Posterior vena cava (tissue), 2 donors: ENCODE data around the gene PPTC7. TPM values are rescaled to one million over a fixed set of nuclear protein-coding genes. Genes with fewer than 3 reads are reported as not detected.
A peak's percentile ranks its signal among the peaks of the same experiment; 100 is the strongest.
"Not testable (repeated sequence)": the region's sequence is repeated elsewhere in the genome, so short reads cannot be mapped to it uniquely, and the experiment has no call there.

Experiments used
- DNase-seq: peaks from one replicate; pipeline ENCODE4 v3.0.0-alpha.2; 2020; ENCODE audit warnings: low spot score
- intact Hi-C, 2 donors: fragments of 100-400 bp; cut with DNase I; formaldehyde crosslinking; loops; one replicate each; pipeline versions ENCODE4 v1.14.1 to v1.14.2; 2022 to 2023
- total RNA-seq, 2 donors: library from RNA; stranded (reverse); fragmentation: NEBNext Ultra II Directional; extraction: Animal tissue kit (Norgen Biotek cat#: 25700); gene quantifications; one replicate each; pipeline ENCODE4 v1.2.1, GENCODE V29; 2021
- donor health status: DM: yes; HTN: yes; CAD: no.
- donor health status: DM: yes; HTN: yes; CAD: no.

The PPTC7 gene
- total RNA-seq, 2 donors from 2014 or later = 21.5 to 34.5 TPM

- DNase-seq = not testable (repeated sequence)
- intact Hi-C loops = loop anchor here in 1 of 2 donors (5.0 kb wide), 1 partner anchor 37 kb away; the partner anchor contains the start of gene PPTC7
Measured at GRCh38 chr12:110545259-110545658, 37.9 kb downstream of the PPTC7 start.

- intact Hi-C loops = no loop called here
- no peak for DNase-seq
Measured at GRCh38 chr12:110543965-110544364, 39.2 kb downstream of the PPTC7 start.

GRCh38 chr12:110543252-110543959 lies 39.7 kb downstream of the PPTC7 start:
- intact Hi-C loops = no loop called here
- DNase-seq = peak; percentile 91

GRCh38 chr12:110540048-110540447 lies 43.1 kb downstream of the PPTC7 start:
- intact Hi-C loops = no loop called here
- DNase-seq = no peak

- DNase-seq = no peak
- intact Hi-C loops = no loop called here
Measured at GRCh38 chr12:110538869-110539622, 44.1 kb downstream of the PPTC7 start.

- DNase-seq = no peak
- intact Hi-C loops = no loop called here
Measured at GRCh38 chr12:110537605-110538409, 45.3 kb downstream of the PPTC7 start.

- intact Hi-C loops = no loop called here
- no peak for DNase-seq
Measured at GRCh38 chr12:110536834-110537604, 46.1 kb downstream of the PPTC7 start.

GRCh38 chr12:110534811-110535210 lies 48.3 kb downstream of the PPTC7 start:
- DNase-seq = no peak
- intact Hi-C loops = no loop called here

GRCh38 chr12:110533607-110534006 lies 49.5 kb downstream of the PPTC7 start:
- intact Hi-C loops = no loop called here
- DNase-seq = no peak

- intact Hi-C loops = no loop called here
- DNase-seq = no peak
Measured at GRCh38 chr12:110532644-110533043, 50.5 kb downstream of the PPTC7 start.

GRCh38 chr12:110531741-110532333 lies 51.3 kb downstream of the PPTC7 start:
- no peak for DNase-seq
- intact Hi-C loops = no loop called here

- intact Hi-C loops = no loop called here
- DNase-seq = no peak
Measured at GRCh38 chr12:110530511-110530910, 52.6 kb downstream of the PPTC7 start.

GRCh38 chr12:110528277-110528839 lies 54.8 kb downstream of the PPTC7 start:
- intact Hi-C loops = loop anchor here in 1 of 2 donors (10.0 kb wide), 1 partner anchor 66 kb away; no protein-coding TSS in a partner anchor
- DNase-seq = no peak

GRCh38 chr12:110520876-110521712 lies 62.0 kb downstream of the PPTC7 start:
- intact Hi-C loops = loop anchor here in 1 of 2 donors (10.0 kb wide), 1 partner anchor 74 kb away; no protein-coding TSS in a partner anchor
- not testable (repeated sequence) for DNase-seq

GRCh38 chr12:110518014-110518413 lies 65.1 kb downstream of the PPTC7 start:
- intact Hi-C loops, DNase-seq: not testable (repeated sequence)

GRCh38 chr12:110516995-110517394 lies 66.1 kb downstream of the PPTC7 start:
- intact Hi-C loops = no loop called here
- no peak for DNase-seq

- DNase-seq = no peak
- intact Hi-C loops = loop anchor here in 1 of 2 donors (5.0 kb wide), 1 partner anchor 98 kb away; the partner anchor contains the start of gene TCTN1
Measured at GRCh38 chr12:110514363-110514762, 68.8 kb downstream of the PPTC7 start.
